Cerebellar nuclear complex (tissue), 1 donor: ENCODE data around the gene GLS2.
"Not testable (repeated sequence)": the region's sequence is repeated elsewhere in the genome, so short reads cannot be mapped to it uniquely, and the experiment has no call there.

Experiments
- DNase-seq, 2 experiments: peaks; one replicate each; lab custom pipeline; 2025; lab: John Stamatoyannopoulos, UW

Gene GLS2

DNA sequence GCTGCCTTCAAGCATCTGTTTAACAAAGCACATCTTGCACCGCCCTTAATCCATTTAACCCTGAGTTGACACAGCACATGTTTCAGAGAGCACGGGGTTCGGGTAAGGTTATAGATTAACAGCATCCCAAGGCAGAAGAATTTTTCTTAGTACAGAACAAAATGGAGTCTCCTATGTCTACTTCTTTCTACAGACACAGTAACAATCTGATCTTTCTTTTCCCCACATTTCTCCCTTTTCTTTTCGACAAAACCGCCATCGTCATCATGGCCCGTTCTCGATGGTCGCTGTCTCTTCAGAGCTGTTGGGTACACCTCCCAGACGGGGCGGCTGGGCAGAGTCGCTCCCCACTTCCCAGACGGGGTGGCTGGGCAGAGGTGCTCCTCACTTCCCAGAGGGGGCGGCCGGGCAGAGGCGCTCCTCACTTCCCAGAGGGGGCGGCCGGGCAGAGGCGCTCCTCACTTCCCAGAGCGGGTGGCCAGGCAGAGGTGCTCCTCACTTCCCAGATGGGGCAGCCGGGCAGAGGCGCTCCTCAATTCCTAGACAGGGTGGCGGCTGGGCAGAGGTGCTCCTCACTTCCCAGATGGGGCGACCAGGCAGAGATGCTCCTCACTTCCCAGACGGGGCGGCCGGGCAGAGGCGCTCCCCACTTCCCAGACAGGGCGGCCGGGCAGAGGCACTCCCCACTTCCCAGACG, 5.6 kb upstream of the GLS2 start:
- DNase-seq = not testable (repeated sequence)

DNA sequence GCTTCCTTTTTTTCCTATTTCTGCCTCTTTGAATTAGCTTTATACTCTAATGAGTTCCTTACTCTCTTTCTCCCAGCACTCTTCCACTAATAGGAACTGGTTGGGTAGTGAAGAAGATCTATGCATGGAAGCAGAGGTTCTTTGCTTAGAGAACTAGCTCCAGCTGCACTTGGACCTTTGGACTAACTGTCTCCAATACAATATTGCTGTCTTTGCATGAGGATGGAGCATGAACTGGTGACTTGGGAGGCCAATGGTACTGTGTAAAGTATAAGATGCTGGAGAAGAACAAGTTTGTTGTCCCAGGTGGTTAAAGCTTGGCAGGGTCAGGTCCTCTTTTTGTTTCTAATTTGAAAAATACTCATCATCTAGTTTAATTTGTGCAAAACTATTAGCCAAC, 2.4 kb upstream of the GLS2 start:
- DNase-seq = no peak

DNA sequence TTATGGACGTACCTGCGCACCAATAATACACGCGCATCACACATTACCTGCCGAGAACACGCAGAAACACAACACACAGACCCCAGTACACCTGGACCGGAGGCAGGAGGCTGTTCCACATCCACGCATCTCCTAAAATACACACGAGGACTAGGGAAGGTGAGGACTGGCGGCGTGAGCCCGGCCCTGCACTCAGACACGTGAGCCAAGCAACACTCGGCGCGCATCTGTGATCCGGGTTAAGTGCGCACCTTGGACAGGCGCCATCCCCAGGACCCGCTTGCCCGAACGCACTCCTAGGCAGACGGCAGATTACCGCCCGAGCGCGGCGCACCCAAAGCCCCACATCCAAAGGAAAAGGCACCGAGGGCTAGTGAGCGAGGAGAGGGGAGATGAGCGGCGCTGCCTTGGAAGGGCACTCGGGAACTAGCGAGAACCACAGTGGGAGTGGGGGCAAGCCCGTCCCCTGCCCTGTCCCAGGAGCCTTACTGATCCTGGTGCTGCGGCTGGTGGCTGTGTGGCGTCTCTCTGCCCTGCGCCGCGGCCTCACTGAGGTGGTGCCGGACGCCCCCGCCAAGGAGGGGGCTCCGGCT, 417 bp downstream of the GLS2 start:
- DNase-seq = peak in 1 of 2 experiments; percentile 14

GRCh38 chr12:56486694-56487093, 1.3 kb downstream of the GLS2 start:
- DNase-seq = no peak

GRCh38 chr12:56484566-56484965, 3.4 kb downstream of the GLS2 start:
- DNase-seq = no peak

- no peak for DNase-seq
These were observed 8.3 kb downstream of the GLS2 start for GRCh38 chr12:56479625-56480024.

DNA sequence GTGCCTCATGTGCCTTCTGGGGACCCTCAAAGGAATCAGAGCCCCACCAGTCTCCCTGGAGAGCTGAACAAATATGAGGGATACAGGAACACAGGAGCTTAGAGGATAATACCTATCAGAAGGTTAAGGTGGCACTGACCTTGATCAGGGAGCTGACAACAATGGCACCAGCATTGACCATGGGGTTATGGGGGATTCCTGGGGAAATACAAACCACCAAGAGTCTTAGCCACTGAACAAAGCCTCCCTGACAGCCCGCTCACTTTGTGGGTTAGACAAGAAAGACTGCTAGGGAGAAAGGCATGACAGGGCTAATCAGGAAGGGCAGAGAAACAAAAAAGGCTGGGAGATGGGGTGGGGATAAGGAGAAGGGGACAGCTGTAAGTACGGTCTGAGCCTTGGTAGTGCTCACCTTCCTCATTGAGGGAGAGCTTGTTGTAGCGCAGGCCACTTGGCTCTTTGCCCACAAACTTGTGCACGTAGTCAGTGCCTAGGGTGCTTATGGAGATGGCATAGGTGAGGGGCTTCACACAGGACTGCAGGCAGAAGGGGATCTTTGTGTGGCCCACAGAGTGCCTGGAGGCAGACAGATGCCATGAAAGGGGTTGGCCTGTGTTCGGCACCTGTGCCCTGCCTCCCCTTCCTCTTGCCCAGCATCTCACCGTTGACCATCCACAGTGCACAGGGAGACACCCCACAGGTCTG, 10.3 kb downstream of the GLS2 start:
- no peak for DNase-seq

GRCh38 chr12:56476972-56477432, 11.0 kb downstream of the GLS2 start:
- no peak for DNase-seq

DNA sequence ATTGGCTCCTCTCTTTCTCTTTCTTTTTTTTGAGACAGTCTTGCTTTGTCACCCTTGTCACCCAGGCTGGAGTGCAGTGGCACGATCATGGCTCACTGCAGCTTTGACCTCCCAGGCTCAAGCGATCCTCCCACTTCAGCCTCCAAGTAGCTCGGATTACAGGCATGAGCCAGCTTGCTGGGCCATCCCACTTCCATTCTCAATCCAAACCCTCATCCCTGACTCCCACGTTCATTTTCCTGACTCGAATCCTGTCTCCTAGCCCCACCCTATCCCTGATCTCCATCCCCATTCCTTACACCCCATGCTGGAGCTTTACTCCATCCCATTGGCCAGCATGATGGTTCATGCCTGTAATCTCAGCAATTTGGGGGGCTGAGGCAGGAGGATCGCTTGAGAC, 11.8 kb downstream of the GLS2 start:
- DNase-seq = no peak

DNA sequence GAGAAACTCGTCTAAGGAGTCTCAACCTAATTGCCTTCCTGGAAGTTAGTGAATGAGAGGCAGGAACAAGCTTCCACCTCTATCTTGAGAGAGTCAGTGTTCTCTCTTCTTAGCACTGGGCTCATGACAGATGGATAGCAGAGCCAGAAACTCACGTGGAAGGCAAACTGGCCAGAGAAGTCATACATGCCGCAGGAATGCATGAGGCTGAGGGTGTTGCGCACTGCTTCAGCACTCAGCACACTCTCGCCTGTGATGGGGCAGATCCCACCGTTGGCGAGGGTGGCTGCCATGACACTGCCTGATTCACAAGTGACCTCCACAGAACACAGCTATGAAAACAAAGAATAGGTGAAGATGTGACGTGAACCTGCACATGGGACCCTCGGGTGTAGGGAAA, 13.6 kb downstream of the GLS2 start:
- DNase-seq = no peak

GRCh38 chr12:56469007-56469930, 18.7 kb downstream of the GLS2 start:
- DNase-seq = no peak

DNA sequence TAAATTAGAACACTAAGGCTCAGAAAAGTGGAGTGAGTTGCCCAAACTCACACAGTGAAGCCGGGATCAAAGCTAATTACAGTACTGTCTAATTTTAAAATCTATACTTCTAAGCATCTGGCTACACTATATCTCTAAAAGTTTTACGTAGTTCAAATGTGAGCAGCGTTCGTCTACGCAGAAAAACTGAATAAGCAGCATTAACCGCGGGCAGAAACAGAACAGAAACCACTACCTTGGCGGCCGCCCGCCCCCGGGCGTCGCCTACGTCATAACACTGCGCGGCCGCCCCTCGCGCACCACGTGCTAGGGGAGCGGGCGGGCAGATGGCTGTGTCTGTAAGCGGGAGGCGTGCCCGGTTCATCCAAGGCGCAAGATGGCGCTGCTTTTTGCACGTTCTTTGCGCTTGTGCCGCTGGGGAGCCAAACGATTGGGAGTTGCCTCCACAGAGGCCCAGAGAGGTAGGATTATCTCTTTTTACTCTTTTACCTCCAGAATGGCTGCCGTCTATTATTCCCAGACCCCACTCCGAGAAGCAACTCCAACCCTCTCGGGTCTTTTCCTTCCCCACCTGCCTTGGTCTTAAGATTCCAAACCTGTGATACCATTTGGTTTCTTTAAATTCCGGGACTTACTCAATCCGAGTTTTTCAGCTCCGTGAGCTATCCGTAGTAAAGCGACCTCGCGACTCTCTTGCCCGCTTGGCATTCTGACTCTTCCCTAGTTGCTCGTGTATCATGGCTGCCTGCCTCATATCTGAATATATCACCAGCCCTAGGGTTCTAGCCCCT, 19.6 kb downstream of the GLS2 start, which contains the start of gene SPRYD4:
Gene SPRYD4 (plus strand): TSS at position 363 of the 791 bp plus-strand sequence. CDS start 14 bp downstream, at position 377.
- peak in 1 of 2 experiments; percentile 78 for DNase-seq

- no peak for DNase-seq
These were observed 25.4 kb downstream of the GLS2 start for GRCh38 chr12:56462565-56462964.

DNA sequence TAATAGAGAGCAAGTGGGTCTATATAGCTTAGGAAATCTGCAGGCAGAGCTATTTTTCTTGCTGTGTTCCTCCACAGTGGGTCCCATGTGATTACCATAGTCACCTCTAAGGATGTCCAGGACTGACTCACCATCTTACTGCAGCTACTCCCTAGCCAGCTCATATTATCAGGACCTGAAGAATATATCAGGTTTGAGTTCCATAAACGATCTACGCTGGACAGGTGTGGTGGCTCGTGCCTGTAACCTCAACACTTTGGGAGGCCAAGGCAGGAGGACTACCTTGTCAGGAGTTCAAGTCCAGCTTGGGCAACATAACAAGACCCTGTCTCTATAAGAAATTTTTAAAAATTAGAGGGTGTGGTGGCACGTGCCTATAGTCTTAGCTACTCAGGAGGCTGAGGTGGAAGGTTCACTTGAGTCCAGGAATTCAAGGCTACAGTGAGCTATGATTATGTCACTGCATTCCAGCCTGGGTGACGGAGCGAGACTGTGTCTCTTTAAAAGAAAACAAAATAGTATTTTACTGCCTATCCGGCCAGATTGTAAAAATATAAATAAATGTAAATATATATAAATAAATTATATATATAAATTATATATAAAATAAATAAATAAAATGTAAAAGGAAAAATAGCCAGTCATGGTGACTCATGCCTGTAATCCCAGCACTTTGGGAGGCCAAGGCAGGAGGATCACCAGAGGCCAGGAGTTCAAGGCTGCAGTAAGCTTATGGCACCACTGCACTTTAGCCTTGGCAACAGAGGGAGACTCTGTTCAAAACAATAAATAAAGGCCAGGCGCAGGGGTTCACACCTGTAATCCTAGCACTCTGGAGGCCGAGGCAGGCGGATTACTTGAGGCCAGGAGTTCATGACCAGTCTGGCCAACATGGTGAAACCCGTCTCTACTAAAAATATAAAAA, 26.5 kb downstream of the GLS2 start:
- DNase-seq = no peak

DNA sequence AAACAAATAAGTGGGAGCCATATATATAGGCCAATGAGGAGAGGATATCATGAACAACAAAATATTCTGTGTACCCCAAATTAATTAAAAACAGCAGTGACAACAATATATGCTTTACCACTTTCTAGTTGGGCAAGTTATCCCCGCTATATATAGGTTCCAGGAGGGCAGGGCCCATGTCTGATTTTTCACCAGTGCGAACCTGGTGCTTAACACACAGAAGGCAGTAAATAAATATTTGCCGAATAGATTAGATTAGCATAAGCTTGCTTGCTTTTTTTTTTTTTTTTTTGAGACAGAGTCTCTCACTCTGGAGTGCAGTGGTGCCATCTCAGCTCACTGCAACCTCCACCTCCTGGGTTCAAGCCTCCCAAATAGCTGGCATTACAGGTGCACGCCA, 30.1 kb downstream of the GLS2 start:
- DNase-seq = no peak

DNA sequence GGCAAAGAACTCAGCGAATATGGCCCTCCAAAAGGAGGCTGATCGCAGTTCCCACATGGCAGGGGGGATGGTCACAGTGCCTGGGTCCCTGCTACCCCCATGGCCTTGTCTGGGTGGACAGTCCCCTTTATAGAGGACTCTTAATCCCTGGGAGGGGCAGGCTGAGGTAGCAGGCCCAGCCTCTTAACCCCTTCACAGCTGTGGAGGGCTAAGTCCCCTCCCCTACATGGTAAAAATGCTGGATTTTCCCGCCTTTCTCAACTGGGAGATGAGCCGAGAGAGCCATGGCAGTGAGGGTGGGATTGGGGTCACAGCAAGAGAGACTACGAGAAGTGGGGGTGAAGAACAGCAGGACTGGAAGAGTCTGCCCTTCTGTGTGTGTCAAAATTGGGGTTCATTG, 33.4 kb downstream of the GLS2 start, which contains the start of gene MIP:
Gene MIP (minus strand): TSS at position 101 of the 400 bp plus-strand sequence. CDS start 44 bp downstream, at position 57.
- no peak for DNase-seq

DNA sequence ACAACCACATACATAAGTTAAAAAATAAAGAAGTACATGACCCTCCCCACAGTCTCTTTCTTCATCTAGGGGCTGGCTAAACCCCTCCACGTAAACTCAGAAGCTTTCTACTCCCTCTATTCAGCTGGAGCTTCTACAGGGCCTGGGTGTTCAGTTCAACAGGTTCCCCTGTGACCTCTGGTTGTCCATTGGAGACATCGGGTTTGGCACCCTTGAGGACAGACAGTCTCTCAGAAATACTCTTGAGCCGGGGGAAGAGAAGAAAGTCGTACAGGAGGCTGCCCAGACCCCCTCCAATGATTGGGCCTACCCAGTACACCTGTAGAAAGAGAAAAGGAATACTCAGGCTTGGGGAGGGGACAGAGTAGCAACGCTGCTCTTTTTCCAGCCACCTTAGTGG, 36.8 kb downstream of the GLS2 start:
- DNase-seq = no peak

- no peak for DNase-seq
These were observed 37.7 kb downstream of the GLS2 start for GRCh38 chr12:56450241-56450640.

GRCh38 chr12:56449622-56449984, 38.4 kb downstream of the GLS2 start:
- DNase-seq = no peak
